Uterus (tissue), 2 donors: ENCODE data around the gene RBM3.

Experiments
- POLR2A ChIP-seq, 2 donors: fragments of 450-650 bp; IDR thresholded peaks; one replicate each; pipeline ENCODE4 v1.6.1; 2016; ENCODE audit warnings: antibody characterized with exemption in 2 of 2, mild to moderate bottlenecking in 1 of 2, moderate library complexity in 1 of 2
- TF ChIP-seq, protein P1 (sequence below), 4 experiments: fragments of 200-600 bp in 2 of 4; fragments of 450-650 bp in 2 of 4; sonication (generic) in 2 of 4; IDR thresholded peaks; one replicate each; pipeline ENCODE4 v1.5.1; 2016 to 2019; ENCODE audit warnings: antibody characterized with exemption in 4 of 4, mild to moderate bottlenecking in 2 of 4, moderate library complexity in 1 of 4

- TF ChIP-seq POLR2A (IDR thresholded peaks at IDR 0.05): no peak
- TF ChIP-seq, protein P1, sequence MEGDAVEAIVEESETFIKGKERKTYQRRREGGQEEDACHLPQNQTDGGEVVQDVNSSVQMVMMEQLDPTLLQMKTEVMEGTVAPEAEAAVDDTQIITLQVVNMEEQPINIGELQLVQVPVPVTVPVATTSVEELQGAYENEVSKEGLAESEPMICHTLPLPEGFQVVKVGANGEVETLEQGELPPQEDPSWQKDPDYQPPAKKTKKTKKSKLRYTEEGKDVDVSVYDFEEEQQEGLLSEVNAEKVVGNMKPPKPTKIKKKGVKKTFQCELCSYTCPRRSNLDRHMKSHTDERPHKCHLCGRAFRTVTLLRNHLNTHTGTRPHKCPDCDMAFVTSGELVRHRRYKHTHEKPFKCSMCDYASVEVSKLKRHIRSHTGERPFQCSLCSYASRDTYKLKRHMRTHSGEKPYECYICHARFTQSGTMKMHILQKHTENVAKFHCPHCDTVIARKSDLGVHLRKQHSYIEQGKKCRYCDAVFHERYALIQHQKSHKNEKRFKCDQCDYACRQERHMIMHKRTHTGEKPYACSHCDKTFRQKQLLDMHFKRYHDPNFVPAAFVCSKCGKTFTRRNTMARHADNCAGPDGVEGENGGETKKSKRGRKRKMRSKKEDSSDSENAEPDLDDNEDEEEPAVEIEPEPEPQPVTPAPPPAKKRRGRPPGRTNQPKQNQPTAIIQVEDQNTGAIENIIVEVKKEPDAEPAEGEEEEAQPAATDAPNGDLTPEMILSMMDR (IDR thresholded peaks at IDR 0.05): no peak
These were observed 16.0 kb upstream of the RBM3 start for GRCh38 chrX:48558271-48558670.
